HG02763 (cell line): ENCODE measurements around the gene ACACB.

ENCODE experiments used
- ATAC-seq: cut with Tn5 transposase; IDR thresholded peaks from one replicate; pipeline ENCODE4 v1.9.1; 2021; ENCODE audit warnings: mild to moderate bottlenecking, moderate library complexity; ENCODE audit not compliant: unreplicated experiment

Gene ACACB

GRCh38 chr12:109292342-109292711, 175.9 kb downstream of the ACACB start:
- ATAC-seq: no peak

- no peak for ATAC-seq
Measured at GRCh38 chr12:109293106-109293505, 176.7 kb downstream of the ACACB start.

GRCh38 chr12:109294286-109294796, 178.0 kb downstream of the ACACB start:
- ATAC-seq: no peak

- no peak for ATAC-seq
Measured at GRCh38 chr12:109295764-109296425, 179.5 kb downstream of the ACACB start.

- ATAC-seq: no peak
Measured at GRCh38 chr12:109296431-109296830, 180.0 kb downstream of the ACACB start.

GRCh38 chr12:109299849-109300248, 183.5 kb downstream of the ACACB start:
- no peak for ATAC-seq

GRCh38 chr12:109301643-109302168, 185.3 kb downstream of the ACACB start:
- ATAC-seq: no peak

- ATAC-seq: no peak
Measured at GRCh38 chr12:109302358-109302757, 186.0 kb downstream of the ACACB start.

- no peak for ATAC-seq
Measured at GRCh38 chr12:109302770-109303169, 186.4 kb downstream of the ACACB start.

- ATAC-seq: no peak
Measured at GRCh38 chr12:109304485-109304884, 188.1 kb downstream of the ACACB start.

GRCh38 chr12:109305547-109305946, 189.2 kb downstream of the ACACB start:
- no peak for ATAC-seq

- no peak for ATAC-seq
Measured at GRCh38 chr12:109307051-109307450, 190.7 kb downstream of the ACACB start.

GRCh38 chr12:109308534-109309380, 192.4 kb downstream of the ACACB start, which contains the start of gene FOXN4:
Gene FOXN4, minus strand, starts transcription at chr12:109309284. Its CDS starts 963 bp downstream, at chr12:109308321.
- ATAC-seq: no peak

- ATAC-seq: no peak
Measured at GRCh38 chr12:109309381-109310246, 193.2 kb downstream of the ACACB start.

GRCh38 chr12:109310247-109311125, 194.1 kb downstream of the ACACB start:
- ATAC-seq: no peak
